Measurements from ENCODE around the gene TMEM167B.
"Not testable (repeated sequence)": the region's sequence is repeated elsewhere in the genome, so short reads cannot be mapped to it uniquely, and the experiment has no call there.

Gene TMEM167B

DNA sequence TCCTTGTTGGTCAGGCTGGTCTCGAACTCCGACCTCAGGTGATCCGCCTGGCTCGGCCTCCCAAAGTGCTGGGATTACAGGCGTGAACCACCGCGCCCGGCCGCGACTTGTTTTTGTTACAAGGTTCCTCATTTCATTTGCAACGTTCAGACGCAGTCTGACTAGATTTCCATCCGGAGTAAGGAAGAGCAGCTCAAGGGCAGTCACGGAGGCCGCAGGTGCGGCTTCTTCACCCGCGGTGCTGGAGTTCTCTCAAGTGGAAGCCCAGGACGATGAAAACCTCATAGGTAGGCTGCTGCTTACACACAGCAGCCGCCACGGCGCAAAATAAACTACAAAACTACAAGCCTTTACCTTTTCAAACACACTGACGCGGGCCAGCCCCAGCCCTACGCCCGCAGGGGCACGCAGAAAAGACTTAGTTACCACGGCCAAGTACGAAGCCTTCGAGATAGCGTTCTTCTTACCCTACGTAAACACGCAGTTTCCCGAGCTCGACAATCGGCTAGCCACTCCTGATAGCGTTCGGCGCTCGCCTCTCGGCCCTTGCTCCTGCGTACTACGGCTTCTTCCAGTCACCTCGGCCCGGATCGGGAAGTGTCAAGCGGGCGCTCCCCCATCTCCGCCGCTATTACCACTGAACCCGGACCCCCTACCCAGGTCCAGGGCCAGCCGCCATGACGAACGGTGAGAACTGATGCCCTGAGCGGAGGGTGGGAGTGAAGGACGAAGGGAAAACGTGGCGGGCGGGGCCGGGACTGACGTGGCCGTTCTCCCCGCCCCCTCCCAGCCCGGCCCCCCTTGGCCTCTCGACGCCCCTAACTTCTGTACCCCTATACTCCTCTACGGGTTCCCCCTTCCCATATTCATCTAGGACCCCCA lies at the start of gene TMEM167B:
Gene TMEM167B, plus strand, starts transcription at position 569 of the 882 bp plus-strand sequence. Its CDS starts 109 bp downstream, at position 678.
- peak; percentile 60 to 72 (median 72) for DNase-seq (ENCODE audit: low read depth in 2 of 3, low spot score in 2 of 3)

DNA sequence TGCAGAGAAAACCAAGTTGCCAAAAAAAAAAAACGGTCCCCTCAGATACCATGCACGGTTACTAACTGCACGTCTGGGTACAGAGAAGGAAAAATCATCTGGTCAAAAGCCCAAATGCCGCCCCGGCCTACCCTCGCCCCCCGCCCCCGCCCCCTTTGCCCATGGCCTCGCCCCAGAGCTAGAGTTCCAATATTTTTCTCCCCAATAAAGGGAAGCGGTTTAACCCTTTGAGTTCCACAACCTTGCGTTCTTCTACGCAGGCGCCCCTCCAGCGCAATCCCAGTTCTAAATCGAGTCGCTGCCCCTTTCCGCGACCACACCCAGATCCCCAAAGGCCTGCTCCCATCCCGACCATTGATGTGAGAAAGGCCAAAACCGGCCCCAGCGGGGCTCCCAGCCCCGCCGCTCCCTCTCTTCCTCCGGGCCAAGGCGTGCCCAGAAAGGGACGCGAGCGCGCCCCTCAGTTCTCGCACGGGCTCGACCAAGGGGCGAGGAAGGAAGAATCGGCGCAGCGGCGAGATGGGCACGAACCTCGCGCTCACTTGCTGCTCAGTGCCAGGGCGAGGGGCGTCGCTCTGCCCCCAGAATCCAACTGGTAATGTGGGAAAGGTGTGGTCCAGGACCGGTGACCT lies 49.5 kb upstream of the TMEM167B start:
- DNase-seq (ENCODE audit: low read depth in 2 of 3, low spot score in 2 of 3), result peak in 1 of 3 experiments; percentile 4

DNA sequence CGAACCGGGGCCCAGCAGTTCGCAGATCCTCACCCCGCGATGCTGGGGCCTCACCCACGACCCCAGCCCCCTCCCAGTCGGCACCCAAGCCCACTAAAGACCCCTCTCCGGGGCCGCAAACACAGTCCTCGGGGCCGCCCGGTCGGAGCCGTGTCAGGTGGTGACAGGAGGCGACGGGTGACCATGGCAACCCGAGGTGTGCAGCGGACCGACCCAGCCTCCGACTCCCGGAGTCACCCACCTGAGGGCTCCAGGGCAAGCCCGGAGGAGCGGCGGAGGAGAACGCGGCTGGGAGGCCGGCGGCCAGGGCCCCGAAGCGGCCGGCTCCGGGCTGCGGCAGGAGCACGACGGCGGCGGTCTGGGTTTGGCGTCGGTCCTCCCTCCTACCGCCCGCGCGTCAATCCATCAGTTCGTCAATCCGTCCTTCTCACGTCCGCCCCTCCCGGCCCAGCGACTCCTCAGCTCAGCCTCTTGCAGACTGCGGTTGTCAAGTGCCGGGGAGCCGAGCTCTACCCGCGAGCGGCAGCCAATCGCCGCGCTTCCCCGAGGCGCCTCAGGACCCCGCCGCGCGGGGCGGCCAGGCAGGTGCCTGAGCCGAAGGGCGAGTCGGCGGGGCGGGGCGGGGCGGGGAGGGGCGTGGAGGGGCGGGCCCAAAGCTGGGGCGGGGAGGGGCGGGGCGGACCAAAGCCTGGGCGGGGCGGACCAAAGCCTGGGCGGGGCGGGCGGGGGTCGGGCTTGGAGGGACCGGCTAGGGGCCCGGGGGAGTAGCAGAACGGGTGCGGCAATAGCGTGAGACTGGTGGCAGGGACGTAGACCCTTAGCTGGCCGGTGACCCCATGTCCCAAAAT lies 48.7 kb upstream of the TMEM167B start, which contains the start of gene WDR47:
Gene WDR47, minus strand, starts transcription at position 482 of the 848 bp plus-strand sequence. CDS start 18,590 bp downstream, outside the sequence.
- DNase-seq (ENCODE audit: low read depth in 2 of 3, low spot score in 2 of 3), result peak; percentile 75 to 90 (median 87)

DNA sequence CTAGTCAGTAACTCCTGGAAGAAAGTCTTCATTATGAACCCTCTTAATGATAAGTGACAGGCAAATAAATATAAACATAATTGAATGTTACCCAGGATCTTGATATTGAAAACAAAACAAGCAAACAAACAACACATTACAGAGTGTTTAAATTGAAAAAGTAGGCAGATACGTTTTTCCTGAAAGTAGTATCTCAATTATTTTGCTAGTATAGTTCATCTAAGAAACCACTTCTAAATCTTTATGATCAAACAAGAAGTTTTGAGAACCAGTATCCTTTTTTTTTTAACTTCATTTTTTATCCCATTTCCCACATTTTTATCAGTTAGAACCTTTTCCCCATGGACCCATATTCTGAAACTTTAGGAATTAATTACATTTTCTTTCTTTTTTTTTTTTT lies 45.0 kb upstream of the TMEM167B start:
- no peak for DNase-seq (ENCODE audit: low read depth in 2 of 3, low spot score in 2 of 3)

DNA sequence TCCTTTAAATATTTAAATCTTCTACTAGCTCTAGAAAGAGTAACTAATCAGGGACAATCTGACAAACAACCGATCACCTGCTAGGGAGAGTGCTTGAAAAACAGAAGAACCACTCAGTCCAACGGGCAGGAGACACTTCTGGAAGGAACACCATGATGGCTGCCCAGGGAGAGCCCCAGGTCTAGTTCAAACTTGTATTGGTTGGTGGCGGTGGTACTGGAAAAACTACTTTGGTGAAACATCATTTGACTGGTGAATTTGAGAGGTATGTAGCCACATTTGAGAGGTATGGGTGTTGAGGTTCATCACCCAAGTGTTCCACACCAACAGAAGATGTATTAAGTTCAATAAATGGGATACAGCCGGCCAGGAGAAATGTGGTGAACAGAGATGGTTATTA lies 43.9 kb upstream of the TMEM167B start:
- DNase-seq (ENCODE audit: low read depth in 2 of 3, low spot score in 2 of 3), result no peak

DNA sequence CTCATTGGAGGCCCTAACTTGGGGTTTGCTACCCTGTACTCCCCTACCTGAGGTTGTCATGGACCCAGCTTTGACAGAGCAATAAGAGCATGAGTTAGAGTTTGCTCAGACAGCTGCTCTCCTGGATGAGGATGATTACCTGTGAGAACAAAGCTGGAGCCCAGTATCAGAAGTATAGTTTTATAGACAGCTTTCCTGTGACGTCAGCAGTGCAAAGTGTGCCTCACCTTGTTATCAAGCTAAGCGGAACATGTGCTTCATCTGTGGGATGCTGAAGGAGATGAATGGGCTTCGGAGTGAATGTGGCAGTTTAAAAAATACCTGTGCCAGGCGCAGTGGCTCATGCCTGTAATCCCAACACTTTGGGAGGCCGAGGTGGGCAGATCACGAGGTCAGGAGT lies 43.2 kb upstream of the TMEM167B start:
- DNase-seq (ENCODE audit: low read depth in 2 of 3, low spot score in 2 of 3), result no peak

DNA sequence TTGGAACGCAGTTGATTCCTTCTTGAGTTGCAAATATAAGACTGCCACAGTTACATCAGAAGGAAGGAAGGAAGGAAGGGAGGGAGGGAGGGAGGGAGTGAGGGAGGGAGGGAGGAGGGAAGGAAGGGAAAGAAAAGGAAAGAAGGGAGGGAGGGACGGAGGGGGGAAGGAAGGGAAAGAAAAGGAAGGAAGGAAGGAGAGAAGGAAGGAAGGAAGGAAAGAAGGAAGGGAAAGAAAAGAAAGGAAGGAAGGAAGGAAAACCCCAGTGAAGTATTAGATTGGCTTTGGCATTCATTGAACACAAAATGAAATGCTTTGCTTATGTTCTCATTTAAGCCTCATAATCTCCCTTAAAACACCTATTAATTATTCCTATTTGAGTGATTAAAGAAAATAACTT lies 42.2 kb upstream of the TMEM167B start:
- no peak for DNase-seq (ENCODE audit: low read depth in 2 of 3, low spot score in 2 of 3)

DNA sequence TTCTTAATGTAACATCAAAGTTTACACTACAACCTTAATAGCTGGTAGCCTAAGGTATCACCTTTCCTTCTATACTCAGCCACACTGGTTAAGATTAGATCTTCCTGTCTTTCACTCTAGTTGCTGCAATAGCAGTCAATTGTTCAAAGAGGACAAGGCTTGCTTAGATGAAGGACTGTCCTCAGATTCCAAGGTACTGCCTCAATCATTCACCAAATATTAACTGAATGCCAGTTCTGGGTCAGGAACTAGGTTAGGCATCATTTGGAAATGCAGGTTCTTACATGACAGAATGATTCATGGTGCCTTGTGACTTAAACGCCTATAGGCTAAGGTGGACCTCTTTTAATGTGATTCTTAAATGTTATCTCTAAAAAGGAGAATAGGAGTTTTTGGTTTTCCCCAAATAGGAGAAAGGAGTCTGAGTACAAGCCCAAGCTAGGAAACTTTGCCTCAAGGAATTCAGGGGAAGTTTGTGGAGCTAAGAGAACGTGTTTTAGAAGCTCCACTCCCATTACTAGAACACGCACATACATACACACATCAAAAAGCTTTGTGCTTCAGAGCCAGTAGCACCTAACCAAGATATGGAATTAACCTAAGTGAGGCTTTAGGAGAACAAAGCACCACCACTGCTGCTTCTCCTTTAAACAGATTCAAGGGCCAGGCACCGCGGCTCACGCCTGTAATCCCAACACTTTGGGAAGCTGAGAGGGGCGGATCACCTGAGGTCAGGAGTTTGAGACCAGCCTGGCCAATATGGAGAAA lies 40.2 kb upstream of the TMEM167B start:
- DNase-seq (ENCODE audit: low read depth in 2 of 3, low spot score in 2 of 3), result no peak

DNA sequence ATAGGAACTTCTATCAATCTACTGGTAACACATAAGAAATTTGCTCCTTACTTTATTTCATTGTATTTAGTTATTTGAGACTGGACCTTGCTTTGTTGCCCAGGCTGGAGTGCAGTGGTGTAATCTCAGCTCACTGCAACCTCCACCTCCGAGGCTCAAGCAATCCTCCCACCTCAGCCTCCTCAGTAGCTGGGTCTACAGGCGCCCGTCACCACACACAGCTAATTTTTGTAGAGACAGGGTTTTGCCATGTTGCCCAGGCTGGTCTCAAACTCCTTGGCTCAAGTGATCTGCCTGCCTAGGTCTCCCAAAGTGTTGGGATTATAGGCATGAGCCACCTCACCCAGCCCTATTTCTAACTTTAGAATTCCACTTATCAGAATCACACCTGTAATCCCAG lies 38.4 kb upstream of the TMEM167B start:
- DNase-seq (ENCODE audit: low read depth in 2 of 3, low spot score in 2 of 3), result not testable (repeated sequence)

DNA sequence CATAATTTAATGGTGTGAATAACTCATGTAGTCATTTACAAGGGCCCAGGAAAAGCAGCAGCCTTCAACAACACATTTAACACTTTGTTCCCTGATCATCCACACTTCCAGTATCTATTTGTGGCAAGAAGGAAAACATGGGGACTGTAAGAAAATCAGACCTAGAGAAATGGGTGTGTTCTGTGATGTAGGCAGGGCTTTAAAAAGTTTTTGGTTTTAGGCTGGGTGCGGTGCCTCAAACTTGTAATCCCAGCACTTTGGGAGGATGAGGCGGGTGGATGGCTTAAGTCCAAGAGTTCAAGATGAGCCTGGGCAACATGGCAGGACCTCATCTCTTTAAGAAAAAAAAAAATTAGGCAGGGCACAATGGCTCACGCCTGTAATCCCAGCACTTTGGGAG lies 34.5 kb upstream of the TMEM167B start:
- DNase-seq (ENCODE audit: low read depth in 2 of 3, low spot score in 2 of 3), result no peak

DNA sequence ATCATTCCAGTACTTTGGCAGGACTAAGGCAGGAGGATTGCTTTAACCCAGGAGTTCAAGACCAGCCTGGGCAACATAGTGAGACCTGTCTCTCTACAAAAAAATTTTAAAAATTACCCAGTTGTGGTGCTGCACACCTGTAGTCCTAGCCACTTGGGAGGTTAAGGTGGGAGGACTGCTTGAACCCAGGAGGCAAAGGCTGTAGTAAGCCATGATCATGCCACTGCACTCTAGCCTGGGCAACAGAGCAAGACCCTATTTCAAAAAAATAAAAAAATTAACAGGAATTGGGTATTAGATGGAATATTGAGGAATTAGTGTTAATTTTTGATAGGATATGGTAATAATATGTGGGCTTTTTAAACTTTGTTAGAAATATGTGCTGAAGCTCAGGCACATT lies 31.5 kb upstream of the TMEM167B start:
- DNase-seq (ENCODE audit: low read depth in 2 of 3, low spot score in 2 of 3), result no peak

DNA sequence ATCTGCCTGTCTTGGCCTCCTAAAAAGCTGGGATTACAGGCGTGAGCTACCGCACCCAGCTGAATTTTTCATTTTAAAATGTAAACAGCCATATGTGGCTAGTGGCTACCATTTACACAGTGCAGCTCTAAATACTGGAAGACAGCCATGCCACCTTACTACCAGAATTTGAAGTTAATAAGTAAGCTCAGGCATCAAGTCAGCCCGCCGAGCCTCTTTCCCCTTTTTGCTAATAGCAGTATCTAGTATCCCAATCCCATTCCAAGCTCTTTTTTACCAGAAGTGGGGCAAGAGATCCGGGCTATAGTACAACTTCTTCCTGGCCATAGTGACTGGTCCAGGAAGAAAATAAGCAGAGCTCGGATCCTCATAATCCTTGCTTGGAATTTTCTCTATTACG lies 29.9 kb upstream of the TMEM167B start:
- no peak for DNase-seq (ENCODE audit: low read depth in 2 of 3, low spot score in 2 of 3)

DNA sequence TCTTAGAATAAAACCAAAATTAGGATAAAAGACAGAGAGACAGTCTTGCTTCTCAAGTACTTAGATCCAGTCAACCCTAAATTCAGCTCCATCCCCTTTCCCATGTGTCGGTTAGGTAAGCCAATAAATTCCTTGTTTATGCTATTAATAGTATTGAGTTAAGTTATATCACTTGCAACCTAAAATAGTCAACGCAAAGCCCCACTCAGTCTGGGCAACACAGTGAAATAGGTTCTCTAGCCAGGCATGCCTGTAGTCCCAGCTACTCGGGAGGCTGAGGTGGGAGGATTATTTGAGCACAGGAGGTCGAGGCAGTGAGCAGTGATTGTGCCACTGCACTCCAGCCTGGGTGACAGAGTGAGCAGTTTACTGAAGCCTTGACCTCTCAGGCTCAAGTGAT lies 29.4 kb upstream of the TMEM167B start:
- no peak for DNase-seq (ENCODE audit: low read depth in 2 of 3, low spot score in 2 of 3)

DNA sequence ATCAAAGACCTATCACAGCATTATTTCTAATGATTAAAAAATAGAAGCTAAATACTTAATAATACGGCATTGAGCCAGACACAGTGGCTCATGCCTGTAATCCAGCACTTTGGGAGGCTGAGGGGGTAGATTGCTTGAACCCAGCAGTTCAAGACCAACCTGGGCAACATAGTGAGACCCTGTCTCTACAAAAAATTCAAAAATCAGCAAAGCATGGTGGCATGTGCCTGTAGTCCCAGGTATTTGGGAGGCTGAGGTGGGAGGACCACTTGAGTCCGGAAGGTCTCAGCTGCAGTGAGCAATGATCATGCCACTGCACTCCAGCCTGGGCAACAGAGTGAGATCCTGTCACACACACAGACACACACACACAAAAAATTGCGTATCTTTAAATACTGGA lies 25.4 kb upstream of the TMEM167B start:
- no peak for DNase-seq (ENCODE audit: low read depth in 2 of 3, low spot score in 2 of 3)

DNA sequence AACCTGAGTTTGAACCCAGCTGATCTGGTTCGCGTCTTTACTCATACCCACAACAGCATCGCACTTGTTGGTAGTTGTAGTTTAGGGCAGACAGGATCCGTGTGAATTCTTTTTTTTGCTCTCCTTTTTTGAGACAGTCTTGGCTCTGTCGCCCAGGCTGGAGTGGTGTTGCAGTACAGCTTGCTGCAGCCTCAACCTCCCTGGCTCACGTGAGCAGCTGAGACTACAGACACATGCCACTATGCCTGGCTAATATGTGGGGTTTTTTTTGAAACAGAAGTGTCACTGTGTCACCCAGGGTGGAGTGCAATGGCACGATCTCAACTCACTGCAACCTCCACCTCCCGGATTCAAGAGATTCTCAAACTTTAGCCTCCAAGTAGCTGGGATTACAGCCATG lies 22.7 kb upstream of the TMEM167B start:
- DNase-seq (ENCODE audit: low read depth in 2 of 3, low spot score in 2 of 3), result no peak

DNA sequence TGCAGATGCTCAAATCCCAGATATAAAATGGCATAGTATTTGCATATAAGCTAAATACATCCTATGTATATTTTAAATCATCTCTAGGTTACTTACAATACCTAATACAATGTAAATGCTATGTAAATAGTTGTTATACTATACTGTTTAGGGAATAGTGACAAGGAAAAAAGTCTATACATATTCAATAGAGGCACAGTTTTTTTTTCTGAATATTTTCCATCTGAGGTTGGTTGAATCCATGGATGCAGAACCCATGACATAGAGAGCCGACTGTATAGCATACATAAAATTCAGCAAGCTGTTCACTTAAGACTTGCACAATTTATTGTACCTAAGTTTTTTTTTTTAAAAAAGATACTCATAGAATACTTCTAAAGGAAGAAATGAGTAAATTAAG lies 21.3 kb upstream of the TMEM167B start:
- DNase-seq (ENCODE audit: low read depth in 2 of 3, low spot score in 2 of 3), result no peak

DNA sequence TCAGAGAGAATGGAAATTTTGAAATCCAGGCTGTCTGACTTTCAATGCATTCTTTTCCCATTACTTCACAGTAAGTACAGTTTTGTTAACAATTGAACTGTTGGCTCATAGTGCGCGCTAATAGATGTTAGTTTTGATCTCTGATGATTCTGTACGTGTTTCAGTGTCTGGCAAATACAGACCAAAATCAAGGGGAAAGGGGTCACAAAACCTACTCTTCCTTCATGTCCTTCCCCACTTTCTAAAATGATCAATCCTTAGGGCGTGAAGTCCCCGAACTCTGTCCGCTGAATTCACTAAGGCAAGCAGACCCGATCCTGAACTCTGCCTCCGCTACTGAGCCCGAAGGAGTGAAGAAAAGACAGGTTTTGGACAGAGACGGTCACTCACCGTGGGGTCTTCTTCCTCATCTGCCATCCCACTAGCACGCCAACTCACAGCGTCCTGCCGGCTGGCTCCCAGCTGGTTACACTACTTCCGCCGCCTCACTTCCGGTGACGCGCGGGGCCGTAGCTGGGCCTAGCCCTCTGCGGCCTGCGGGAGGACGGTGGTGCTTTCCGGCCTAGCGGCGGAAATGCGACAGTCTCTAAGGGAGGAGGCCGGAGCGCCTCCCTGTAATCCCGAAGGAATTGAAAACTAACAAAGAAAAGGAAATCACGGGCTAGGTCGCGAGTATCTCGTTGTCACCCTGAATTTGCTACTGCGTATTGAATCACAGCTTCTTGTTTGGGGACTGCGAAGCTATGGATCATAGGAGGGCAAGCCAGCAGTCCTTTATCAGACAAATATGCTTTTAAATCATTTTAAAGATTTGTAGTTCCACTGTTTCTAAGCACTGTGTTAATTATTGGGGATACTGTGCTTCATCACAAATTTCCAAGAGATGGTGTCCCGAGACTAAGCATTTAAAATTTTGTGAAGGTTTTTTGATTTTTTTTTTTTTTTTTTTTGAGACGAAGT lies 14.8 kb upstream of the TMEM167B start, which contains the start of gene TAF13:
Gene TAF13, minus strand, starts transcription at position 473 of the 960 bp plus-strand sequence. Its CDS starts 56 bp downstream, at position 417.
- peak; percentile 65 to 79 (median 72) for DNase-seq (ENCODE audit: low read depth in 2 of 3, low spot score in 2 of 3)

DNA sequence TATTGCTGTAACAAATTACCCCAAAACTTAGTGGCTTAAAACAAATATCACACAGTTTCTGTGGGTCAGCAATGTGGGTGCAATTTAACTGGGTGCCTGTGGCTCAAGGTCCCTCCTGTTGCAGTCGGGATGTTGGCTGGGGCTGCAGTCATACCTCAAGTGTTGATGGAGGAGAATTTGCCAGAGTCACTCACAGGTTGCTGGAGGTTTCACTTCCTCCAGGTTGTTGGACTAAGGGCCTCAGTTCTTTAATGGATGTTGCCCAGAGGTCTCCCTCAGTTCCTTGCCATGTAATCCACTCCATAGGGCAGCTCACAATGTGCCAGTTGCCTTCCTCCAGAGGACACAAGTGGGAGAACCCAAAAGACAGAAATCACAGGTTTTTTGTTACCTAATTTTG lies 12.2 kb upstream of the TMEM167B start:
- no peak for DNase-seq (ENCODE audit: low read depth in 2 of 3, low spot score in 2 of 3)

DNA sequence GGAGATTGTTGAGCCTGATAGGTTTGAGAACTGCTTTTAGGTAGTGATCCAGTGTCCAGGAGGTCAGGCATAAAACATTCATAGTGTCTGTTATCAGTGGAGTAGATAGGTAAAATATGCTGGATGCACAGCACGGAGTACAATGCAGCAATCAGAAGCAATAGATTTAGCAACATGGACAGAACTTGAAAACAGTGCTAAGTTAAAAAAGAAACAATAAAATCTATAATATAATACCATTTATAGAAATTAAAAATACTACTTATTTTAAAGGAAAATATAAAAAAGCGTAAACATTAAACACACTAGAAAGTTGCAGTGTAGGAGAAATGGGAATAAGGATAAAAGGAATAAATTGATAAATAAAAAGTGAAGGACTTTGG lies 11.3 kb upstream of the TMEM167B start:
- no peak for DNase-seq (ENCODE audit: low read depth in 2 of 3, low spot score in 2 of 3)
